GM18499 (cell line): Measurements from ENCODE around the gene ERBB4.

Source experiments
- ATAC-seq: cut with Tn5 transposase; IDR thresholded peaks from one replicate; pipeline ENCODE4 v1.9.1; 2021; ENCODE audit warnings: moderate number of reproducible peaks; ENCODE audit not compliant: insufficient read depth, unreplicated experiment

The ERBB4 gene

GRCh38 chr2:212379103-212379502 is 159.5 kb downstream of the ERBB4 start:
- no peak for ATAC-seq

GRCh38 chr2:212367431-212367830 is 171.2 kb downstream of the ERBB4 start:
- ATAC-seq = no peak

GRCh38 chr2:212364112-212364985 is 174.3 kb downstream of the ERBB4 start:
- ATAC-seq = no peak

GRCh38 chr2:212361174-212361756 is 177.3 kb downstream of the ERBB4 start:
- ATAC-seq = no peak

- ATAC-seq = no peak
Measured at GRCh38 chr2:212360068-212360460, 178.5 kb downstream of the ERBB4 start.

- no peak for ATAC-seq
Measured at GRCh38 chr2:212359425-212360067, 179.1 kb downstream of the ERBB4 start.

GRCh38 chr2:212357606-212358005 is 181.0 kb downstream of the ERBB4 start:
- no peak for ATAC-seq

GRCh38 chr2:212354382-212354781 is 184.2 kb downstream of the ERBB4 start:
- ATAC-seq = no peak

GRCh38 chr2:212348501-212348900 is 190.1 kb downstream of the ERBB4 start:
- no peak for ATAC-seq

- no peak for ATAC-seq
Measured at GRCh38 chr2:212346865-212347264, 191.7 kb downstream of the ERBB4 start.

- no peak for ATAC-seq
Measured at GRCh38 chr2:212345966-212346365, 192.6 kb downstream of the ERBB4 start.

- ATAC-seq = no peak
Measured at GRCh38 chr2:212344131-212344530, 194.5 kb downstream of the ERBB4 start.

- no peak for ATAC-seq
Measured at GRCh38 chr2:212343167-212343566, 195.4 kb downstream of the ERBB4 start.

GRCh38 chr2:212337486-212338343 is 200.9 kb downstream of the ERBB4 start:
- no peak for ATAC-seq

GRCh38 chr2:212337036-212337435 is 201.6 kb downstream of the ERBB4 start:
- ATAC-seq = no peak

- ATAC-seq = no peak
Measured at GRCh38 chr2:212330263-212330662, 208.3 kb downstream of the ERBB4 start.

GRCh38 chr2:212328712-212329496 is 209.7 kb downstream of the ERBB4 start:
- ATAC-seq = no peak

GRCh38 chr2:212328136-212328535 is 210.5 kb downstream of the ERBB4 start:
- ATAC-seq = no peak

GRCh38 chr2:212327171-212327809 is 211.3 kb downstream of the ERBB4 start:
- ATAC-seq = no peak
